ENCODE results near the gene BMPER.

Gene BMPER

GRCh38 chr7:33905389-33906032, at the start of gene BMPER:
BMPER (plus strand) TSS chr7:33905539; CDS start chr7:33905614, 75 bp downstream.
- DNase-seq, result no peak

GRCh38 chr7:33861947-33862346, 43.4 kb upstream of the BMPER start:
- no peak for DNase-seq

- no peak for DNase-seq
Observed at GRCh38 chr7:33862946-33863814, 42.2 kb upstream of the BMPER start.

DNA sequence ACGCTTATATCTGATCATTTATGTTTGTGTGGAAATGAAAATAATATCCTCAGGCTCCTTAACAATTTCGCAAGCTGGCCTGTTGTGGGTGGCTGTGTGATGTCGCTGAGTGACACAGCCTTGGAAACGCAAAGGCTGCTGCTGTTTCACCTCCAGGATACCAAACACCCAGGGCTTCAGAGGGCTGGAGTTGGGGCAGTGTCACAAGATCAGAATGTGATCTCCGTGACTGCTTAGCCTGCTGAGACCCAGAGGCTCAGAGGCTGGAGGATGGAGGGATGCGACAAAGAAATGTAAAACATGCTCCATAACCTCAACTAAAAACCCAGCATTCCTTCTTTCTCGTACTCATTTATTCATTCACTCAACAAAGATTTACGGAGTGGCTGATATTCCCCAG, 37.2 kb upstream of the BMPER start:
- DNase-seq, result no peak

- DNase-seq, result no peak
Observed at GRCh38 chr7:33869176-33869575, 36.2 kb upstream of the BMPER start.

- DNase-seq, result no peak
Observed at GRCh38 chr7:33870120-33870519, 35.2 kb upstream of the BMPER start.

DNA sequence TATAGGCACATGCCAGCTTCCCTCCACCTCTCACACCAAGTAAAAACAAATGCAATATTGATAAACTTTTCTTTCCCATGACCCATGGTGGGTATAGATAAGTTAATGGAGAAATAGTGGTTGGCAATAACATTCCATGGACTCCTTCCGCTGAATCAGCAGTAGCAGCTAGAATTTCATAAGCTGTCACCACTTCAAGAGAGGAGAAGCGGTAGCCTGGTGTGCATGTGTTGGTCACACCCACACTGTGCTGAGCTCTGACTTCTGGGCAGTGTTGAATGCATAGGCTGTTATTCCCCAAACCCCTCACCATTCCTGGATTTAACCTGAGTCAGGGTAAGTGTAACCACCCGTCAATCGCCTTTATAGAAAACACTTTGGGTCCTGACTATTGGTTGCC, 32.5 kb upstream of the BMPER start:
- DNase-seq, result no peak

GRCh38 chr7:33873518-33873917, 31.8 kb upstream of the BMPER start:
- DNase-seq, result no peak

- no peak for DNase-seq
Observed at GRCh38 chr7:33873981-33874750, 31.2 kb upstream of the BMPER start.

GRCh38 chr7:33874943-33875342, 30.4 kb upstream of the BMPER start:
- DNase-seq, result no peak

GRCh38 chr7:33876596-33877274, 28.6 kb upstream of the BMPER start:
- no peak for DNase-seq

DNA sequence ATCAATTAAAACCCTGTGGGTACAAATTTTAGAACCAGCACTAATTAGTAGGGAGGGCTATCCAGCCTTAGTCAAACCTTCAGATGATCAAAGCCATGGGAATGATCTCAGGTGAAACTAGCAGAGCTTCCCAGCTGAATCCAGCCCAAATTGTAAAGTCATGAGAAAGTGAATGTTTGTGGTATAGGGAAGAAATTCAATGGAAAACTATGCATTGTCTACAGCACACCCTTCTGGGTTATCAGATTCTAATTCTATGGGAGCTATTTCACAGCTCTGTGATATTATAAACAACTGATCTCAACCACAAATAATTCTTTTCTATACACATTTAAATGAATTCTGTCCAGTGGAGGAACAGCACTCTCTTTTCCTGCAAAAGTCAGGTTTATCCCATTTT, 24.6 kb upstream of the BMPER start:
- no peak for DNase-seq

DNA sequence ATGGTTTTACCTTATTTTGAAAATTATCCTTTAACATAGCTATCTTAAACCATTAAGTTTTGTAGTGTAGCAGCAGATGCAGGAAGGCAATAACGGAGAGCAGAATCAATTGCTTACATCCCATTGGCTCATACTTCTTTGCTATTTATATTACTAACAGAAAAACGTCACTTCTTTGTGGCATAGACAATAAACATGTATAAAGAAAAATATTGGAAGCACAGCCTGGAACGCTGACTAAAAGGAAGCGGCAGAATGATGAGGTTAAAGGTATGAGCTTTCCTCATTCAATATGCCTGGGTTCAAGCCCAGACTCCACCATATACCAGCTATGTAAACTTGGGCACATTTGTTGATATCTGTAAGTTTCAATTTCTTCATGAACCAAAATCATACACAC, 24.0 kb upstream of the BMPER start:
- DNase-seq, result no peak

DNA sequence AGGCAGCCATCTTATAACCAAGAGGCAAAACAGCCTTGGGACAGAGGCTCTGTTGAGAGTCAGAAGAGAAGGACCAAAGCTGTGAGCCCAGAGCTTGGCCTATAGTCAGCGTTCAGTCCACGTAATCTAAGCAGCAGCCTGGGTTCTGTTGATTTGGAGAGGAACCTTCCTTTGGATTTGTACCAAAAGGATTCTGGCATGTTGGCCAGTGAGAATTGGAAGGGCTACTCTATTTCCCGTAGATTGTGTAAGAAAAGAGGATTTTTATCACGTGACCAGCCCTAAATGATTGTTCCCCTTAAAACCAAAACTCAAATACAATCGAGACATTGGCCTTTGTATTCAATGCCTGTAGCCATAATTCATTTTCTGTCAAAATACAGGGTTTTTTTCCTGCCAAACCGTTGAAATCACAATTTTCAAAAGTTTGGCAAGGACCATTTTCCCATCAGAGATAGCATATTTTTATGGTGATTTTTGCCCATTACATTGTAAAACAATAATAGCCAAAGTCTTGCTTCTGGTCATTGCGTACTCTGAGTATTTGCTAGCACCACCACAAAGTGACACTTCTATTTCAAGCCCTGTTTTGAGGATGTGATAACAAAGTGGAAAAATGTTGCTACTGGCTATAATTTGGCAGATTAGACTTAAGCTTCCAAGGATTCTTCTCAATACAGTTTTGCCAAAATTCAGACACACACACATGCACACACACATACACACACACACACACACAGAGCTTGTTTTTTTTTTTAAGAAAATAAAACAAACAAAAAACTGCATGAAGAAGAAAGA, 23.1 kb upstream of the BMPER start:
- no peak for DNase-seq

DNA sequence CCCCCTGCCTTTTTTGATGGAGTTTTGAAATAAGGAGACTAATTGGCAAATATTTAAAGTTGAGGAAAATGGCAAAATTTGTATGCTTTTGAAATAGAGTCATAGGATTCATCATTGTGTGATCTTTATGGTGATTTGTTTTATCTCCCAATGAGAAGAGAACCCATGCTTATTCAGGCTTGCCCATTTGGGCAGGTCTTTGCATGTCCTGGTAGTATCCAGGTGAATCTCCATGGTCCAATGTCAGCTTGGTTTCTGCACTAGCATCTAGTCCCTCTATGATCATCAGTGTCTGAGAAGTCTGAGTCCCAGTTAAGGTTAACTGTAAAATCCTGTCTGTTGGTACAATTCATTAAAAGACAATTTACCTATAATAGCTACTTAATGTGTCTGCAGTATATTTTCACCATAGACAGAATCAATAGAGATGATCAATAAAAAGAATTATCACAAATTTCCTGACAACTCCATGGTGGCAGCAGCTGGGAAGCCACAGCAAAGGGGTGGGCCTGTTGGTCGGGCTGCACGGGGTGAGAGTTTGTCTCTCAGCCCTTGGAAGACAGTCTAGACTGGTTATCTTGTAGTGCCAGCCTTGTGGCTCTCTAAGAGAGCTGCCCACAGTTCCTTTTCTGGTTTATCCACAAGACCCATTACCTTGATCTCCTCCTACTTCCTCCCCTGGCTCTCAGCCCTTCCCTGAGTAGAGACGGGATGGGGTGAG, 22.2 kb upstream of the BMPER start:
- no peak for DNase-seq

DNA sequence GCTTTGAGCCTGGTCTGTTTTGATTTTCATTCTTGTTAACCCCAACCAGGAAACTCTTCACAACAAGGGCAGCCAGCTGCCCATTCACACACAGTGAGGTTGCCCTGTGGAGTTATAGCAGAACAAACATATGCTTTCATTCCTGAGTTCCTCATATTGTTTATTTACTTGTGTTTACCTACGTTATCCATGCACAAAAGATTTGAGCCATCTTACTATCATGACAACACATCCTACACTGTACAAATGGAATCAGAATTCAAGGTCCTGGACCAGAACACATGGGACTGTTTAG, 21.7 kb upstream of the BMPER start:
- no peak for DNase-seq

GRCh38 chr7:33885290-33886148, 19.8 kb upstream of the BMPER start:
- DNase-seq, result no peak

DNA sequence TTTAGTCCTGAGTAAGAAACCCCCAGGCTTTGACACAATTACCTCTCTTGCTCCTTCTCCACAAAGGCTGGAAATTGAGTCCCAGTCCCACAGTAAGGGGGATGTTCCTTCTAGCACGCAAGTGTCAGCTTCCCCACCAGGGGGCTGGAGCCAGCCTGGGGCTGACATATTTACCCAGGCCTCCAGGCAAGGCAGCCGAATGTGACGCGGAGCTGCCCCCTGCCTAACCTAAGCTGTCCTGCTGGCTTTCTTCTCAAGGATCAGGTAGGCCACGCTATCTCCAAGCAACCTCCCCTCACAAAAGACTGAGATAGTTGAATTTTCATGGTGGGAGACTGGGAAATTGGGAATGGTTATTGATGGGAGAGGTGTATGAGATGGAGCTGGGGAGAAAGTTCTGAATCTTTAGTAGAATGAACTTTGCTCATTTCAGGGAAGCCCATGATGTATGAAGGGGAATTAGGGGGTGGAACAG, 19.2 kb upstream of the BMPER start:
- no peak for DNase-seq

DNA sequence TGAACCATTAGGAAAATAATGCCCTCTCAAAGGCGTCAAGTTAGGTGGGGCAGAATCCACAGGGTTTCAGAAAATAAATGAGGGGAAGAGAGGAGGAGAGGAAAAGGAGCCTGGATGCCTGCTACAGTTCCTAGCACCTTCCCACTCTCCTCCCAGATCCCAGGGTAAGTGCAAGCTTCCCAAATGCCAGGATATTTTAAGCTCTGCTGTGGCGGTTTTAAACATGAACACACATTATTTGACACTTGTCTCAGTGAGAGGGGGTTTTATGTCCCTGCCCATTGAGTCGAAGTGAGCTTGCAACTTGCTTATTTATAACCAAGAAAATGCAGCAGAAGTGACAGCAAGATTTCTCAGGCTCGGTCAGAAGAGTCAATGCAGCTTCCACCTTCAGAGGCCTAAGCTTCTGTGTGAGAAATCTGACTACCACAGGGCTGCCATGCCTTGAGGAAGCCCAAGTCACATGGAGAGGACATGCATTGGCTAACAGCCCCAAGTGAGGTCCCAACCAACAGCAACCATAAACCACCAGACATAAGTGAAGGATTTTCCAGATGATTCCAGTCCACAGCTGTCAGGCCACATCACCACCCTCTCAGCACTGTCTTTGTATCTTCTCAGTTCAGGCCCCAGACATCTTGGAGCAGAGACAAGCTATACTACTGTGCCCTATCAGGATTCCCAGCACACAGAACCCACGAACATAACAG, 17.9 kb upstream of the BMPER start:
- DNase-seq, result no peak

DNA sequence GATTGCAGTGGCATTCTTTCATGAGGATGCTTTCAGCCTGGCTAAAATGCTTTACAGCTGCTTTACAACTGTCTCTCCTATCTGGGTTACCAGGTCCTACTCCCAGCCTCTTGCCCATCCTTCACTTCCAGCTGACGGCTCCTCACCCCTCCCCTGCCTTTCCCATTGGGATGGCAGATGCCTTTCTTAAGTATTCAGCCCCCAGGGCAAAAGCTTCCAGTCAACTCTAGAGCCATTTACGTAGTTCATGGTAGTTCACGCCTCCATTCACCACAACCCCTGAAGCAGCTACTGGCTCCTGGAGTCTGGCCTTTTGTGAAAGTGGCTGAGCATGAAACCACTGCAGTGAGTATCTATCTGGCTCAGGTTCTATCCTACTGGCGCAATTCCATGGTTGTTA, 17.2 kb upstream of the BMPER start:
- DNase-seq, result no peak

Data from NCI-H1436 treated with DMSO at 0.1 percent for 48 hours (cell line).